ENCODE measurements around the gene AAMP.

GRCh38 chr2:218218268-218219185, 51.4 kb downstream of the AAMP start:
- TF ChIP-seq FOXA1 (IDR thresholded peaks at IDR 0.05) (no peak), BHLHE40 (IDR thresholded peaks at IDR 0.05; ENCODE audit: borderline replicate concordance) (no peak), ELF4 (IDR thresholded peaks at IDR 0.05) (no peak), SP1 (IDR thresholded peaks at IDR 0.05) (no peak), ARNT (IDR thresholded peaks at IDR 0.05) (no peak)

Data from HEK293T (cell line).